ENCODE data around the gene SGMS1.
A peak's percentile ranks its signal among the peaks of the same experiment; 100 is the strongest.
"Not testable (repeated sequence)": the region's sequence is repeated elsewhere in the genome, so short reads cannot be mapped to it uniquely, and the experiment has no call there.

Gene SGMS1

GRCh38 chr10:50289196-50289595 is 334.6 kb downstream of the SGMS1 start:
- no peaks in the 10 kb centered on the region for H3K4me1 ChIP-seq
- no peak overlapping the region for H3K4me3 ChIP-seq
- no peaks in the 10 kb centered on the region for H3K27me3 ChIP-seq (ENCODE audit: low read depth)
- DNase-seq (ENCODE audit: low spot score in 2 of 2) = no peak
- H3K9me3 ChIP-seq = no peaks in the 10 kb centered on the region
- in situ Hi-C loops (cut with MboI; ENCODE audit: low sequenced_read_pairs) = no loop called here
- H3K36me3 ChIP-seq (replicated peaks) = no peaks in the 10 kb centered on the region

DNA sequence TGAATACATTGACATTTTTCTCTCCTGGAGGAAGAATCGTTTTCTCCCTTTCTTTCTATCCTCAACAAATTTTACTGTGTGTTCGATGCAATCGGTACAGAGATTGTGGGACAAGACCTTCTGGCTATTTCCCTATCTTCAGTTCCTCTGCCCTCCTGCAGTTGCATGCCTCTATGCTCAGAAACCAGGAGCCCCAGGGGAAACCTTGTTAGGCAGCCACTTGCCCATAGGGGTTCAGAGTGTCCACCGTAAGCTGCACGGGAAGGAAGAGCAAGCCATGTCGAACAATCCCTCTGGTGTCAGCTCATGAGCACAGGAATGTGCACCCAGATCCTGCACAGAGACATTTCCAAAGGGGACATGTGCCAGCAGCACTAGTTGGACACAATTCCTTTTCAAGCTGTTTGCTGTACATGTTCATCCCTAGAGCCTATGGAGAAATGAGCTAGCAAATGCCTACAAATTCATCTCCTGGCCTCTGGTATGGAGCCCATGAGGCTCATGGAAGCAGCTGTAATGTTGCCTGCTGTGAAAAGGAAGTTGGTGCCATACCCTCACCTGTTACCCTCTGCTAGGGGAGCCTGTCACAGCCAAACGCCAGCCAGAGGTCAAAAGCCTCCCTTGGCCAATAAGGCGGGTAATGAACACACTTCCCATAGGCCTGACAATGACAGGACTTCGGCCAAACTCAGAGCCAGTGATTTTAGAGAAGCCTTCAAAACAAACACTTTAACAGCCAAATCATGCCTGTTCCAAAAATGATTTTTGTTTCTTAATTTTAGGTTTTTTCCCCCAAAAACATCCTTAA is 336.6 kb downstream of the SGMS1 start:
- in situ Hi-C loops (cut with MboI; ENCODE audit: low sequenced_read_pairs) = no loop called here
- Histone ChIP-seq H3K4me1 (no peaks in the 10 kb centered on the region), H3K27me3 (ENCODE audit: low read depth) (peaks cover 6% of the 10 kb centered on the region; the same call in 1 of the 2 replicates), H3K36me3 (replicated peaks) (no peaks in the 10 kb centered on the region), H3K9me3 (no peaks in the 10 kb centered on the region), H3K4me3 (no peak overlapping the region)
- no peak for DNase-seq (ENCODE audit: low spot score in 2 of 2)

DNA sequence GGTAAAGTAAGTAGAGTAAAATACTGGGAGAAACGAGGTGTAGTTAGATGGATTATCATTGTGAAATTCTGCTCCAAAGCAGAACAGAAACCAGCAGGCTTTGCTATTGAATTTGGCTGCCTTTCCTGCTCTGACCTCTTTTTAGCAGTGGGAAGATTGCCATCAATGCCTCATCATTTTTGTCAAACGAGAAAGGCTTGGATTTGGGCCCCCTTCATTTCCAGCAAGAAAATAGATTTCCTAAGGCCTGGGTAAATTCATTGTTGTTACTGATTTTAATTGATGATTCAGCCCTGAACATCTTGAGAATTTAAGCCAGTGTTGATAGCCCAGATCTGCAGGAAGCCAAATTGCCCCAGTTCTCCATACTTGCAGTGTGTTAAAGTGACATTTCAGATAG is 337.2 kb downstream of the SGMS1 start:
- in situ Hi-C loops (cut with MboI; ENCODE audit: low sequenced_read_pairs) = no loop called here
- H3K4me3 ChIP-seq = no peak overlapping the region
- no peaks in the 10 kb centered on the region for H3K4me1 ChIP-seq
- H3K27me3 ChIP-seq (ENCODE audit: low read depth) = peaks cover 6% of the 10 kb centered on the region; the same call in 1 of the 2 replicates
- H3K36me3 ChIP-seq (replicated peaks) = no peaks in the 10 kb centered on the region
- DNase-seq (ENCODE audit: low spot score in 2 of 2) = no peak
- no peaks in the 10 kb centered on the region for H3K9me3 ChIP-seq

GRCh38 chr10:50281967-50282522 is 341.7 kb downstream of the SGMS1 start:
- Histone ChIP-seq H3K36me3 (replicated peaks) (no peaks in the 10 kb centered on the region), H3K9me3 (no peaks in the 10 kb centered on the region), H3K27me3 (ENCODE audit: low read depth) (peaks cover 8% of the 10 kb centered on the region; the same call in 1 of the 2 replicates), H3K4me1 (no peaks in the 10 kb centered on the region), H3K4me3 (no peak overlapping the region)
- in situ Hi-C loops (cut with MboI; ENCODE audit: low sequenced_read_pairs) = no loop called here
- no peak for DNase-seq (ENCODE audit: low spot score in 2 of 2)

GRCh38 chr10:50281210-50281966 is 342.4 kb downstream of the SGMS1 start:
- H3K36me3 ChIP-seq (replicated peaks) = no peaks in the 10 kb centered on the region
- DNase-seq (ENCODE audit: low spot score in 2 of 2) = no peak
- H3K4me1 ChIP-seq = no peaks in the 10 kb centered on the region
- H3K4me3 ChIP-seq = no peak overlapping the region
- in situ Hi-C loops (cut with MboI; ENCODE audit: low sequenced_read_pairs) = no loop called here
- peaks cover 8% of the 10 kb centered on the region; the same call in 1 of the 2 replicates for H3K27me3 ChIP-seq (ENCODE audit: low read depth)
- no peaks in the 10 kb centered on the region for H3K9me3 ChIP-seq

- H3K4me3 ChIP-seq = no peak overlapping the region
- no peaks in the 10 kb centered on the region for H3K36me3 ChIP-seq (replicated peaks)
- DNase-seq (ENCODE audit: low spot score in 2 of 2) = no peak
- peaks cover 8% of the 10 kb centered on the region; the same call in 1 of the 2 replicates for H3K27me3 ChIP-seq (ENCODE audit: low read depth)
- no peaks in the 10 kb centered on the region for H3K9me3 ChIP-seq
- no peaks in the 10 kb centered on the region for H3K4me1 ChIP-seq
- in situ Hi-C loops (cut with MboI; ENCODE audit: low sequenced_read_pairs) = no loop called here
Measured at GRCh38 chr10:50280049-50280841, 343.5 kb downstream of the SGMS1 start.

DNA sequence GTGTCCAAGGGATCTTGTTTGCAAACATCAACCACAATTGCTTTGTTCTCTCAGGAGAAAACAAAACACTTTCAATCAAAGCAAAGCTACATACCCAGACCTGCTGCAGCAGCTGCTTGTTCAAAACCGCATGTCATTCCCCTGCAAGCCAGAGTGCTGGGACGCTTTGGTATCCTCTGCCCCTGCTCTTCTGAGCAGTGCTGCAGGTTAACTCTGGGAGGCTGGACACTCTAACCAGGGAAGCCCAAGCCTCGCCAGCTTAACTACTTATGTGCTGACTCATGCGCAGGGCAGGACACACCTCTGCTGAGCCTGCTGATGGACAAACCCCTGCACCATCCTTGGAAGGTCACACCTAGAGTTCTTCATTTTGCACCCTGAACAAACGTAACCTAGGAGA is 344.3 kb downstream of the SGMS1 start:
- H3K27me3 ChIP-seq (ENCODE audit: low read depth) = peaks cover 8% of the 10 kb centered on the region; the same call in 1 of the 2 replicates
- no peaks in the 10 kb centered on the region for H3K4me1 ChIP-seq
- no peaks in the 10 kb centered on the region for H3K36me3 ChIP-seq (replicated peaks)
- in situ Hi-C loops (cut with MboI; ENCODE audit: low sequenced_read_pairs) = no loop called here
- no peak overlapping the region for H3K4me3 ChIP-seq
- no peaks in the 10 kb centered on the region for H3K9me3 ChIP-seq
- no peak for DNase-seq (ENCODE audit: low spot score in 2 of 2)

GRCh38 chr10:50275650-50276235 is 348.0 kb downstream of the SGMS1 start:
- no peak overlapping the region for H3K4me3 ChIP-seq
- 0 out of 2 replicates have a peak, but pooled peaks cover 2% of the 10 kb centered on the region for H3K27me3 ChIP-seq (ENCODE audit: low read depth)
- in situ Hi-C loops (cut with MboI; ENCODE audit: low sequenced_read_pairs) = no loop called here
- DNase-seq (ENCODE audit: low spot score in 2 of 2) = peak; percentile 10 to 49
- no peaks in the 10 kb centered on the region for H3K36me3 ChIP-seq (replicated peaks)
- no peaks in the 10 kb centered on the region for H3K4me1 ChIP-seq
- H3K9me3 ChIP-seq = no peaks in the 10 kb centered on the region

- no peaks in the 10 kb centered on the region for H3K9me3 ChIP-seq
- no peak overlapping the region for H3K4me3 ChIP-seq
- no peak for DNase-seq (ENCODE audit: low spot score in 2 of 2)
- in situ Hi-C loops (cut with MboI; ENCODE audit: low sequenced_read_pairs) = no loop called here
- H3K36me3 ChIP-seq (replicated peaks) = no peaks in the 10 kb centered on the region
- no peaks in the 10 kb centered on the region for H3K27me3 ChIP-seq (ENCODE audit: low read depth)
- H3K4me1 ChIP-seq = no peaks in the 10 kb centered on the region
Measured at GRCh38 chr10:50272531-50272930, 351.2 kb downstream of the SGMS1 start.

- H3K4me3 ChIP-seq = no peak overlapping the region
- H3K36me3 ChIP-seq (replicated peaks) = no peaks in the 10 kb centered on the region
- no peaks in the 10 kb centered on the region for H3K27me3 ChIP-seq (ENCODE audit: low read depth)
- DNase-seq (ENCODE audit: low spot score in 2 of 2) = no peak
- H3K4me1 ChIP-seq = no peaks in the 10 kb centered on the region
- no peaks in the 10 kb centered on the region for H3K9me3 ChIP-seq
- in situ Hi-C loops (cut with MboI; ENCODE audit: low sequenced_read_pairs) = no loop called here
Measured at GRCh38 chr10:50271564-50272250, 352.0 kb downstream of the SGMS1 start.

DNA sequence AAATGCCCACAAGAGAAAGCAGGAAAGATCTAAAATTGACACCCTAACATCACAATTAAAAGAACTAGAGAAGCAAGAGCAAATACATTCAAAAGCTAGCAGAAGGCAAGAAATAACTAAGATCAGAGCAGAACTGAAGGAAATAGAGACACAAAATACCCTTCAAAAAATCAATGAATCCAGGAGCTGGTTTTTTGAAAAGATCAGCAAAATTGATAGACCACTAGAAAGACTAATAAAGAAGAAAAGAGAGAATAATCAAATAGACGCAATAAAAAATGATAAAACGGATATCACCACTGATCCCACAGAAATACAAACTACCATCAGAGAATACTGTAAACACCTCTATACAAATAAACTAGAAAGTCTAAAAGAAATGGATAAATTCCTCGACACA is 355.9 kb downstream of the SGMS1 start:
- H3K9me3 ChIP-seq; DNase-seq (ENCODE audit: low spot score in 2 of 2); in situ Hi-C loops (cut with MboI; ENCODE audit: low sequenced_read_pairs); H3K4me3 ChIP-seq; H3K36me3 ChIP-seq (replicated peaks); H3K4me1 ChIP-seq; H3K27me3 ChIP-seq (ENCODE audit: low read depth): not testable (repeated sequence)

DNA sequence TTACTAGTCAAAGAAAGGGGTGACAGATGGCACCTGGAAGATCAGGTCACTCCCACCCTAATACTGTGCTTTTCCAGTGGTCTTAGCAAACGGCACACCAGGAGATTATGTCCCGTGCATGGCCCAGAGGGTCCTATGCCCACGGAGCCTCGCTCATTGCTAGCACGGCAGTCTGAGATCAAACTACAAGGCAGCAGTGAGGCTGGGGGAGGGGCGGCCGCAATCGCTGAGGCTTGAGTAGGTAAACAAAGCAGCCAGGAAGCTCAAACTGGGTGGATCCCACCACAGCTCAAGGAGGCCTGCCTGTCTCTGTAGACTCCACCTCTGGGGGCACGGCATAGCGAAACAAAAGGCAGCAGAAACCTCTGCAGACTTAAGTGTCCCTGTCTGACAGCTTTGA is 361.1 kb downstream of the SGMS1 start:
- peaks cover 18% of the 10 kb centered on the region for H3K4me1 ChIP-seq
- H3K27me3 ChIP-seq (ENCODE audit: low read depth); H3K9me3 ChIP-seq; H3K36me3 ChIP-seq (replicated peaks); in situ Hi-C loops (cut with MboI; ENCODE audit: low sequenced_read_pairs); H3K4me3 ChIP-seq: not testable (repeated sequence)
- DNase-seq (ENCODE audit: low spot score in 2 of 2) = peak in 1 of 2 experiments; percentile 32
